ENCODE measurements around the gene EXOC4.

The EXOC4 gene

GRCh38 chr7:133934262-133934976, 681.5 kb downstream of the EXOC4 start:
- H2AFZ ChIP-seq (ENCODE audit: low read length): no peak overlapping the region
- H3K27me3 ChIP-seq (ENCODE audit: insufficient read depth, low read length): no peaks in the 10 kb centered on the region
- no peaks in the 10 kb centered on the region for H3K9me2 ChIP-seq (ENCODE audit: low read depth, low read length)
- TF ChIP-seq CTCF (IDR thresholded peaks at IDR 0.05; ENCODE audit: low read length) (no peak), EZH2 (IDR thresholded peaks at IDR 0.05; ENCODE audit: borderline replicate concordance, low read length) (no peak)
- H3K4me1 ChIP-seq (ENCODE audit: insufficient read depth, low read length, severe bottlenecking): no peaks in the 10 kb centered on the region
- no peak overlapping the region for H3K9ac ChIP-seq (ENCODE audit: low read length)
- peaks cover 13% of the 10 kb centered on the region for H3K36me3 ChIP-seq (ENCODE audit: insufficient read depth, low read length)
- no peaks in the 10 kb centered on the region for H4K20me1 ChIP-seq (ENCODE audit: insufficient read depth, low read length)
- H3K4me3 ChIP-seq (ENCODE audit: low read depth, low read length, poor library complexity, severe bottlenecking): no peak overlapping the region
- H3F3A ChIP-seq (ENCODE audit: insufficient read depth, low read length): no peaks in the 10 kb centered on the region
- no peak overlapping the region for H3K4me2 ChIP-seq (ENCODE audit: low read length)
- no peaks in the 10 kb centered on the region for H3K79me2 ChIP-seq (ENCODE audit: insufficient read depth, low read length)
- no peaks in the 10 kb centered on the region for H3K9me3 ChIP-seq (ENCODE audit: low read length)
- H3K27ac ChIP-seq (ENCODE audit: low read depth, low read length, poor library complexity, severe bottlenecking): no peak overlapping the region

DNA sequence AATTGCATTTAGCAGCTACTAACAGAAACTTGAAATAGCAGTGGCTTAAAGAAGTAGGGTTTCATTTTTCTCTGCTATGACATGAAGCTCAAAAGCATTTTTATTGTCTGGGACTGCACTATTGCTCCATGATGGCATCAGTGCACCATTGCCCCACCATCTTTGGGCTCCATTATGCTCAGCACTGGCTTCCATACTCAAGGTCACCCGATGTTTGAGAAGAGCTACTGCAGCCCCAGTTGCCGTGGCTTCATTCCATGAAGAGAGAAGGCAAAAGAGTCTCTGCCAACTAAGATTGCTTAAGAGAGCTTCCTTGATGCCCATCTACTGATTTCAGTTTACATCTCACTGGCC, 682.1 kb downstream of the EXOC4 start:
- no peaks in the 10 kb centered on the region for H3K4me1 ChIP-seq (ENCODE audit: insufficient read depth, low read length, severe bottlenecking)
- no peaks in the 10 kb centered on the region for H3K27me3 ChIP-seq (ENCODE audit: insufficient read depth, low read length)
- H3K27ac ChIP-seq (ENCODE audit: low read depth, low read length, poor library complexity, severe bottlenecking): no peak overlapping the region
- H4K20me1 ChIP-seq (ENCODE audit: insufficient read depth, low read length): no peaks in the 10 kb centered on the region
- H3K4me2 ChIP-seq (ENCODE audit: low read length): no peak overlapping the region
- no peak overlapping the region for H3K4me3 ChIP-seq (ENCODE audit: low read depth, low read length, poor library complexity, severe bottlenecking)
- no peak overlapping the region for H3K9ac ChIP-seq (ENCODE audit: low read length)
- H3F3A ChIP-seq (ENCODE audit: insufficient read depth, low read length): no peaks in the 10 kb centered on the region
- H3K36me3 ChIP-seq (ENCODE audit: insufficient read depth, low read length): peaks cover 13% of the 10 kb centered on the region
- H2AFZ ChIP-seq (ENCODE audit: low read length): no peak overlapping the region
- H3K79me2 ChIP-seq (ENCODE audit: insufficient read depth, low read length): no peaks in the 10 kb centered on the region
- H3K9me3 ChIP-seq (ENCODE audit: low read length): no peaks in the 10 kb centered on the region
- no peaks in the 10 kb centered on the region for H3K9me2 ChIP-seq (ENCODE audit: low read depth, low read length)
- TF ChIP-seq CTCF (IDR thresholded peaks at IDR 0.05; ENCODE audit: low read length): no peak
- TF ChIP-seq EZH2 (IDR thresholded peaks at IDR 0.05; ENCODE audit: borderline replicate concordance, low read length): no peak

DNA sequence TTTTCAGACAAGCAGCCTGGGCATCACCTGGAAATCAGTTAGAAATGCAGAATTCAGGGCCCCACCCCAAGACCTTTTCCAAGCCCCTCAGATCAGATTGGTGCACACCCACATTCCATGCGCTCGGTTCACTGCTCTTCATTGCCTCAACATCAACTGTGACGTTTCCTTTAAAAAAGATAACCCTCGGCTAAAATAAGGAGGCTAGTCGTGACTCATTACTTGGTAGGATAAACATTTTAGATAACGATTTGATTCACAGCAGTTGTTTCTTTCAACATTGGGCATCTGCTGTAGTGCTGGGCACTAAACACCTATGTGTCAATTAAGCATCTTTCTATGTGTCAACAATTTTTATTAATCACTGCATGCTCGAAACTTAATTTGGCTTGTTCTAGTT, 683.2 kb downstream of the EXOC4 start:
- Histone ChIP-seq H3K4me3 (ENCODE audit: low read depth, low read length, poor library complexity, severe bottlenecking) (no peak overlapping the region), H3K4me1 (ENCODE audit: insufficient read depth, low read length, severe bottlenecking) (no peaks in the 10 kb centered on the region), H2AFZ (ENCODE audit: low read length) (no peak overlapping the region), H3K79me2 (ENCODE audit: insufficient read depth, low read length) (no peaks in the 10 kb centered on the region), H3K27ac (ENCODE audit: low read depth, low read length, poor library complexity, severe bottlenecking) (no peak overlapping the region), H3K4me2 (ENCODE audit: low read length) (no peak overlapping the region), H3K9me2 (ENCODE audit: low read depth, low read length) (no peaks in the 10 kb centered on the region), H4K20me1 (ENCODE audit: insufficient read depth, low read length) (no peaks in the 10 kb centered on the region), H3K9ac (ENCODE audit: low read length) (no peak overlapping the region), H3F3A (ENCODE audit: insufficient read depth, low read length) (no peaks in the 10 kb centered on the region), H3K27me3 (ENCODE audit: insufficient read depth, low read length) (no peaks in the 10 kb centered on the region), H3K9me3 (ENCODE audit: low read length) (no peaks in the 10 kb centered on the region), H3K36me3 (ENCODE audit: insufficient read depth, low read length) (peaks cover 13% of the 10 kb centered on the region)
- TF ChIP-seq CTCF (IDR thresholded peaks at IDR 0.05; ENCODE audit: low read length) (no peak), EZH2 (IDR thresholded peaks at IDR 0.05; ENCODE audit: borderline replicate concordance, low read length) (no peak)

Data from OCI-LY1 (cell line).